ENCODE data around the gene LYPD3. TPM values are rescaled to one million over a fixed set of nuclear protein-coding genes. Genes with fewer than 3 reads are reported as not detected.

LYPD3 gene
- polyA plus RNA-seq, 1 donor (not counting 4 experiments of a cell fraction or from before 2014, with no cell fraction given), result 163 TPM

DNA sequence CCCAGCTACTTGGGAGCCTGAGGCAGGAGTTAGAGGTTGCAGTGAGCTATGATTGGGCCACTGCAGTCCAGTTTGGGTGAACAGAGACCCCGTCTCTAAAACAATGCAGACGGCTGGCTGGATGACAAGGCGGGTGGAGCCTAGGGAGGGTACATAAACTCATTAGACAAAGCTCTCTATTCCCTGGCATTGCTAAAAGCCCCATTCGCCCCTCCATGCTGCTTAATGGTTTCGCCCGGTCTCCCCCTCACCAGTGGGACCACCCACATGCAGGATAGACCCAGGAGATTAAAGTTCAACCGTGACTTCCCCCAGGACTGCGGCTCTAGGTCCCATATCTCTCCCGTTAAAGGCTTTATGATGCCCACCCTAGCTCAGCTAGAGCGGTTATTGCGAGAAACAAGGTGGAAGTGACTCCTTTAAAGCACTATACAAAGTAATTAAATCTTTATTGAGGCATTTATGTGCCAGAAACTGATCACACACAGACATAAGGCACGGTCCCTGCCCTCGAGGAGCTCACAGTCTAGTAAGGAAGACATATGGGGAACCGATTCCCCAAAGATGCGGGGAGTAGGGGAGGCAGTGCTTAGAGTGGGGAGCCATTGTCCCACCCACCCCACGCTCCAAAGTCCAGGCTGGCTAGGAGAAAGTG, 4.9 kb downstream of the LYPD3 start:
- no peak overlapping the region for H3K9ac ChIP-seq (ENCODE audit: control insufficient read depth, extremely low read depth, insufficient read depth, low read length)
- H3K79me2 ChIP-seq (ENCODE audit: control insufficient read depth, insufficient read depth, low read length), result peaks cover 10% of the 10 kb centered on the region
- no peak overlapping the region for H3K4me3 ChIP-seq (ENCODE audit: control insufficient read depth in 2 of 3, extremely low read depth in 1 of 3, insufficient read depth in 2 of 3, low read depth in 1 of 3, low read length in 3 of 3)
- H3K27ac ChIP-seq (ENCODE audit: control insufficient read depth, insufficient read depth, low read length), result no peak overlapping the region
- no peak for FAIRE-seq
- H3K36me3 ChIP-seq (ENCODE audit: control insufficient read depth in 2 of 2, extremely low read depth in 1 of 2, insufficient read depth in 2 of 2, low read length in 2 of 2), result peaks cover 7 to 19% of the 10 kb centered on the region in 2 experiments
- no peaks in the 10 kb centered on the region for H3K9me1 ChIP-seq (ENCODE audit: control insufficient read depth, extremely low read depth, insufficient read depth, low read length)
- no peak for DNase-seq (ENCODE audit: low read depth, low spot score)
- no peaks in the 10 kb centered on the region for H4K20me1 ChIP-seq (ENCODE audit: control insufficient read depth, extremely low read depth, insufficient read depth, low read length)
- dilution Hi-C loops (cut with MboI; ENCODE audit: extremely low pct_ligation_motif_present, low sequenced_read_pairs), result no loop called here
- no peak overlapping the region for H2AFZ ChIP-seq (ENCODE audit: control insufficient read depth, low read length)
- no peaks in the 10 kb centered on the region for H3K9me3 ChIP-seq (ENCODE audit: control insufficient read depth, low read depth, low read length)
- no peak overlapping the region for H3K4me2 ChIP-seq (ENCODE audit: control insufficient read depth, extremely low read depth, insufficient read depth, low read depth, low read length)
- no peaks in the 10 kb centered on the region for H3K27me3 ChIP-seq (ENCODE audit: control insufficient read depth, extremely low read depth, insufficient read depth, low read length)
- peaks cover 21% of the 10 kb centered on the region for H3K4me1 ChIP-seq (ENCODE audit: control insufficient read depth, extremely low read depth, insufficient read depth, low read length)
- TF ChIP-seq EZH2 (IDR thresholded peaks at IDR 0.05; ENCODE audit: low read length) (no peak), CTCF (optimal IDR thresholded peaks at IDR 0.05 in 1 of 3, IDR thresholded peaks at IDR 0.05 in 1 of 3, conservative IDR thresholded peaks at IDR 0.05 in 1 of 3; ENCODE audit: extremely low read depth in 1 of 3, insufficient read depth in 2 of 3, low read length in 3 of 3) (no peak)

DNA sequence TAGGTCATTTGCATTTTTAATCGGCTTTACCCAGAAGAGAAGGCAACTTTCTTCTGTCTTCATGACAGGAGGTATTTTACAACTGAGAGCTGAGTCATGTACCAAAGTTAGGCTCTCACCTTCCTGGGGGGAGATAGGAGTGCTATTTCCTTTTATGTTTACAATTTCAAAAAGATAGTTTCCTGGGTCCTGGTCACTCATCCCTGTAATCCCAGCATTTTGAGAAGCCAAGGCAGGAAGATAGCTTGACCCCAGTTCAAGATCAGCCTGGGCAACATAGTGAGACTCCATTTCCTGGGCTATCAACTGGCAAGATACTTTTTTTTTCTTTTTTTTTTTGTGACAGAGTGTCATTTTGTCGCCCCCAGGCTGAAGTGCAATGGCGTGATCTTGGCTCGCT, 7.6 kb downstream of the LYPD3 start:
- TF ChIP-seq EZH2 (IDR thresholded peaks at IDR 0.05; ENCODE audit: low read length), result no peak
- TF ChIP-seq CTCF (optimal IDR thresholded peaks at IDR 0.05 in 1 of 3, IDR thresholded peaks at IDR 0.05 in 1 of 3, conservative IDR thresholded peaks at IDR 0.05 in 1 of 3; ENCODE audit: extremely low read depth in 1 of 3, insufficient read depth in 2 of 3, low read length in 3 of 3), result no peak
- Histone ChIP-seq H3K36me3 (ENCODE audit: control insufficient read depth in 2 of 2, extremely low read depth in 1 of 2, insufficient read depth in 2 of 2, low read length in 2 of 2) (peaks cover 7 to 17% of the 10 kb centered on the region in 2 experiments), H3K79me2 (ENCODE audit: control insufficient read depth, insufficient read depth, low read length) (no peaks in the 10 kb centered on the region), H3K9me1 (ENCODE audit: control insufficient read depth, extremely low read depth, insufficient read depth, low read length) (no peaks in the 10 kb centered on the region), H4K20me1 (ENCODE audit: control insufficient read depth, extremely low read depth, insufficient read depth, low read length) (no peaks in the 10 kb centered on the region), H3K27ac (ENCODE audit: control insufficient read depth, insufficient read depth, low read length) (no peak overlapping the region), H3K4me1 (ENCODE audit: control insufficient read depth, extremely low read depth, insufficient read depth, low read length) (peaks cover 18% of the 10 kb centered on the region), H3K9me3 (ENCODE audit: control insufficient read depth, low read depth, low read length) (peaks cover 4% of the 10 kb centered on the region), H3K27me3 (ENCODE audit: control insufficient read depth, extremely low read depth, insufficient read depth, low read length) (no peaks in the 10 kb centered on the region), H2AFZ (ENCODE audit: control insufficient read depth, low read length) (no peak overlapping the region), H3K9ac (ENCODE audit: control insufficient read depth, extremely low read depth, insufficient read depth, low read length) (no peak overlapping the region), H3K4me2 (ENCODE audit: control insufficient read depth, extremely low read depth, insufficient read depth, low read depth, low read length) (no peak overlapping the region), H3K4me3 (ENCODE audit: control insufficient read depth in 2 of 3, extremely low read depth in 1 of 3, insufficient read depth in 2 of 3, low read depth in 1 of 3, low read length in 3 of 3) (no peak overlapping the region)
- DNase-seq (ENCODE audit: low read depth, low spot score), result no peak
- dilution Hi-C loops (cut with MboI; ENCODE audit: extremely low pct_ligation_motif_present, low sequenced_read_pairs), result no loop called here
- no peak for FAIRE-seq

Measured in keratinocyte (primary cell).